Muscle layer of colon (tissue), 2 donors: Measurements from ENCODE around the gene SLC38A3.
"Not testable (repeated sequence)": the region's sequence is repeated elsewhere in the genome, so short reads cannot be mapped to it uniquely, and the experiment has no call there.

Experiments used
- H3K27ac ChIP-seq: one replicate; pipeline ENCODE4 v1.7.0; 2013; ENCODE audit warnings: low read depth, mild to moderate bottlenecking, low read length, moderate library complexity
- H3K27me3 ChIP-seq, 2 donors: one replicate each; pipeline ENCODE4 v1.7.0; 2013; ENCODE audit warnings: low read length in 2 of 2, mild to moderate bottlenecking in 2 of 2; ENCODE audit not compliant: insufficient read depth in 2 of 2, control insufficient read depth in 1 of 2
- H3K36me3 ChIP-seq: one replicate; pipeline ENCODE4 v1.7.0; 2013; ENCODE audit warnings: mild to moderate bottlenecking, low read length; ENCODE audit not compliant: insufficient read depth
- H3K4me1 ChIP-seq: one replicate; pipeline ENCODE4 v1.7.0; 2013; ENCODE audit warnings: mild to moderate bottlenecking, low read length; ENCODE audit not compliant: insufficient read depth
- H3K4me3 ChIP-seq, 2 donors: one replicate each; pipeline ENCODE4 v1.7.0; 2013; ENCODE audit warnings: low read length in 2 of 2, low read depth in 1 of 2, mild to moderate bottlenecking in 1 of 2, moderate library complexity in 1 of 2
- H3K9ac ChIP-seq: one replicate; pipeline ENCODE4 v1.7.0; 2013; ENCODE audit warnings: low read length
- H3K9me3 ChIP-seq: one replicate; pipeline ENCODE4 v1.7.0; 2013; ENCODE audit warnings: mild to moderate bottlenecking, low read length
- donor health status: abdominal sarcoma.
- donor health status: Adenocarcinoma of cecum.

SLC38A3 gene

DNA sequence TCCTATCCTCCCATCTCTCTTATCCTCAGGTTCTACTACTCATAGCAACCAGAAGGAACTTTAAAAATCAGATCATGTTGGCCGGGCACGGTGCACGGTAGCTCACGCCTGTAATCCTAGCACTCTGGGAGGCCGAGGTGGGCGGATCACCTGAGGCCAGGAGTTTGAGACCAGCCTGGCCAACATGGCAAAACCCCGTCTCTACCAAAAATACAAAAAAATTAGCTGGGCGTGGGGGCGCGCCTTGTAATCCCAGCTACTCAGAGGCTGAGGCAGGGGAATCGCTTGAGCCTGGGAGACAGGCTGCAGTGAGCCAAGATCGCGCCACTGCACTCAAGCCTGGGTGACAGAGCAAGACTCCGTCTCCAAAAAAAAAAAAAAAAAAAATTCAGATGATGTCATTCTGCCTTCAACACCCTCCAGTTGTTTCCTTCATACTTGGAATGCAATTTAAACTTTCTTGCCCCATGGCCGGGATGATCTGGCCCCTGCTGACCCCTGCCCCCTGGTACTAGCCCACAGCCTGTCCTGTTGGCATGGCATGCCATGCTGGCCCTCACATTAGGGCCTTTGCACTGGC lies 23.2 kb downstream of the SLC38A3 start:
- not testable (repeated sequence) for H3K36me3 ChIP-seq, H3K9ac ChIP-seq

DNA sequence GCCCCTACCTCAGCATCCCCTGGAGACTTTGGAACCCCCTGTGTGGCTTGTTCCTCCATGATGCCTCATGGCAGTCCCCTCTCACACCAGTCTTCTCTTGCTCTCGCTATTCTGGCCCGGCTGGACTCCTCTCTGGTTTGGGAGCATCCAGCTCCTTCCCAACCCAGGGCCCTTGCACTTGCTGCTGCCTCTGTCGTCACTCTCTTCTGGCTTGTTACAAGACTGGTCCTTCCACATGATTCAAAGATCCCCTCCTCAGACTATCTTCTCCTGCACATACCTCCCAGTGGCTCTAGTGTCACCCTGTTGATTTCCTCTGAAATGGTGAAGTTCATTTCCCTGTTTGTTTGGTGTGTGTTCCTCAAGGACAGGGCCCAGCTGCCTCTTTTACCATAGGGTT lies 24.4 kb downstream of the SLC38A3 start:
- Histone ChIP-seq H3K9me3 (no peaks in the 10 kb centered on the region), H3K9ac (no peak overlapping the region), H3K36me3 (no peaks in the 10 kb centered on the region), H3K4me3 (no peak overlapping the region), H3K27ac (no peak overlapping the region), H3K4me1 (peaks cover 16% of the 10 kb centered on the region), H3K27me3 (no peaks in the 10 kb centered on the region)

More for the DNA sequence above, 23.2 kb downstream of the SLC38A3 start:
- H3K9me3 ChIP-seq, H3K27ac ChIP-seq, H3K27me3 ChIP-seq: not testable (repeated sequence)
- Histone ChIP-seq H3K4me1 (peaks cover 16% of the 10 kb centered on the region), H3K4me3 (peak overlapping the region; percentile 31 to 87)

DNA sequence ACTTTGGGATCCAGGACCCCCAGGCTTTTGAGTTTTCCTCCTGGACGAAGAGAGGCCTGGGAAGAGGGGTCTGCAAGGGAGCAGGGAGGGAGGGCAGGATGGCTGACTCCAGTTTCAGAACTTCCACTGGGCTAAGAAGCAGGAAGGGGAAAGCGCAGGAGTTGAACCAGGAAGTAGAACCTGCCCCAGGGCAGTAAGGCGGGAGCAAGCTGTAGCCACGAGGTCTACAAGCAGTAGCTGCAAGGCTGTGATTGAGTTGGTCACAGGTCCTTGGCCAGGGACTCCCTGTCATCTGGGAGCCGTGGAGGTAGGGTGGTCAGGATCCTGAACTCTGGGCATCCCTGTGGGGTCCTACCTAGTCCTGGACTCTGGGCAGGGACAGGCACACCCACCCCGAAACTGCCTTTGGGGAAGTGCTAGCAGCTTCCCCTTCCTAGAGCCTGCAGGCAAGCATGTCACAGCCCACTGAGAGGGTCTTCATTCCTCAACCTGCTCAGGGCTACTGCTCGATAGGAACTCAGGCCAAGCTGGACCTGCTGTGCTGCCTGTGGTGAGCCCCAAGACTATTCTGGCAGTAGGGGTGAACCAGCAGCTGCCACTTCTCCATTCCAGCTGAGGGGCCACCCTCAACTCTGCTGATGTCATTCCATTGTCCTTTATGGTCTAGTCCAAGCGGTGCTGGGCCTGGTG lies 25.2 kb downstream of the SLC38A3 start:
- Histone ChIP-seq H3K4me3 (no peak overlapping the region), H3K4me1 (peaks cover 23% of the 10 kb centered on the region), H3K9ac (no peak overlapping the region), H3K9me3 (no peaks in the 10 kb centered on the region), H3K27ac (no peak overlapping the region), H3K36me3 (no peaks in the 10 kb centered on the region), H3K27me3 (no peaks in the 10 kb centered on the region)

DNA sequence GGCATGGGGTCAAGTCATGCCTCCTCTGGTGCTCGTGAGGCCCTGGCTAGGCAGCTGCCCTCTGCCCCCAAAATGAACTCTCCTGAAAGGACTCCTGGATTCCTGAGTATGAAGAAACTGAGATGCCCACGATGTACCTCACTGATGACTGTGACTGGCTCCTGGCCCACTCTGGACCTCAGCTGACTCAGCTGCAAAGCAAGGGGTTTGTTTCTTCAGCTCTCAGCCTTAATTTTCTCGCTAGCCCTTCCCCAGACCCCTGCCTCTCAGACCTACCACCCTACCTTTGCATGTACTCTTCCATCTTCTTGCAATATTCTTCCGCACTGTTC lies 25.7 kb downstream of the SLC38A3 start:
- H3K36me3 ChIP-seq: no peaks in the 10 kb centered on the region
- no peak overlapping the region for H3K4me3 ChIP-seq
- H3K27ac ChIP-seq: no peak overlapping the region
- H3K27me3 ChIP-seq: no peaks in the 10 kb centered on the region
- H3K9ac ChIP-seq: no peak overlapping the region
- peaks cover 24% of the 10 kb centered on the region for H3K4me1 ChIP-seq
- H3K9me3 ChIP-seq: no peaks in the 10 kb centered on the region

GRCh38 chr3:50231581-50231980 lies 26.5 kb downstream of the SLC38A3 start:
- H3K36me3 ChIP-seq: no peaks in the 10 kb centered on the region

DNA sequence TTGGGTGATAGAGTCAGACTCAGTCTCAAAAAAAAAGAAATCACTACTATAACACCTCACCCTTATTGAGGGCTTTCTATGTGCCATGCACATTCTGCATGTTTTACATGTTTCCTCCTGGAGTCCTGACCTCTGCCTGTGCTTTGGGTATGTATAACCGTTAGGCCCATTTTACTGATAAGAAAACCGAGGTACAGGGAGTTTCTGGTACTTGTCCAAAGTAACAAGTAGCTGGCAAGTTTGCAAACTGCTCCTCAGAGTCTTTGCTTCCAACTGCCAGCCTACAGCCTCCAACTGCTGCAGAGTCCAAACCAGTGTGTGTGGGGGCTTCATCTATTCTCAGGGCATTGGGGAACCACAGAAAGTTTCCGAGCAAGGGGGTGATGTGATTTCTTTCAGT lies 27.2 kb downstream of the SLC38A3 start:
- Histone ChIP-seq H3K9me3 (no peaks in the 10 kb centered on the region), H3K9ac (no peak overlapping the region), H3K27ac (no peak overlapping the region), H3K4me1 (peaks cover 12% of the 10 kb centered on the region), H3K27me3 (no peaks in the 10 kb centered on the region), H3K4me3 (no peak overlapping the region), H3K36me3 (no peaks in the 10 kb centered on the region)

More at GRCh38 chr3:50231581-50231980, 26.5 kb downstream of the SLC38A3 start:
- H3K27ac ChIP-seq: no peak overlapping the region
- no peak overlapping the region for H3K9ac ChIP-seq
- H3K4me3 ChIP-seq: no peak overlapping the region
- H3K4me1 ChIP-seq: peaks cover 17% of the 10 kb centered on the region
- no peaks in the 10 kb centered on the region for H3K9me3 ChIP-seq
- H3K27me3 ChIP-seq: no peaks in the 10 kb centered on the region

- Histone ChIP-seq H3K4me3 (no peak overlapping the region), H3K9me3 (no peaks in the 10 kb centered on the region), H3K4me1 (peaks cover 11% of the 10 kb centered on the region), H3K9ac (no peak overlapping the region), H3K36me3 (no peaks in the 10 kb centered on the region), H3K27me3 (no peaks in the 10 kb centered on the region), H3K27ac (no peak overlapping the region)
Observed at GRCh38 chr3:50233176-50233575, 28.1 kb downstream of the SLC38A3 start.

DNA sequence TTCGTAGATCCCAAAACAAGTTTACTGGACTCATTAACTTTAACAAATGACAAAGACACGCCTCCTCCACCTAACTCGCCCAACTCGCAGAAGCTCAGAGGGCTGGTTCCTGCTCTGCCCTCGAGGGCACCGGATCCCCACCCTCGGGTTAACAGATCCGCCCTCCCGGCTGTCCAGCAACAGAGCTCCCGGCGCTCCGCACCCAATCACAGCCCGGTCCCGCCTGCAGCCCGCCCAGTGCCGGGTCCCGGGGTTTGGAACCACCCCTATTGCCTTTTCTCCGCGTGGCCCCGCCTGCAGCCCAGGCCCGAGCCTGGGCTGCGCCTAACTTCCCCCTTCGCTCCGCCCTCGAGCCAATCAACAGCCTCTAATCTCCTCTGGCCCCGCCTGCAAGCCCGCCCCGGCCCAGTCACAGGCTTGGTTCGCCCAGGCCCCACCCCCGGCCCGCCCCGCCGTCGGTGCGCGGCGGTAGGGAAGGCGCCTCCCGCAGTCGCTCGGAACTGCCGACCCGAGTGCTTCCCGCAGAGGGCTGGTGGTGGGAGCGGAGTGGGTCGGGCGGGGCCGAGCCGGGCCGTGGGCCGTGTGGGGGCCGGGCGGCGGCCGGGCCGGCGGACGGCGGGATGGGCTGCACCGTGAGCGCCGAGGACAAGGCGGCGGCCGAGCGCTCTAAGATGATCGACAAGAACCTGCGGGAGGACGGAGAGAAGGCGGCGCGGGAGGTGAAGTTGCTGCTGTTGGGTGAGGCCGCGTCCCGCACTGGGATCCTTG lies 30.8 kb downstream of the SLC38A3 start, which contains the start of gene GNAI2:
Gene GNAI2 (plus strand): TSS at position 489 of the 768 bp plus-strand sequence. CDS start 132 bp downstream, at position 621.
- Histone ChIP-seq H3K9ac (peak within 1 kb of the TSS; percentile 98), H3K4me1 (peaks cover 37% of the 10 kb centered on the region)

GRCh38 chr3:50236484-50237132 lies 31.5 kb downstream of the SLC38A3 start:
- H3K9me3 ChIP-seq: no peaks in the 10 kb centered on the region
- no peaks in the 10 kb centered on the region for H3K27me3 ChIP-seq
- peak overlapping the region; percentile 98 for H3K9ac ChIP-seq
- H3K4me1 ChIP-seq: peaks cover 44% of the 10 kb centered on the region
- H3K36me3 ChIP-seq: peaks cover 4% of the 10 kb centered on the region
- H3K4me3 ChIP-seq: peak overlapping the region; percentile 62 to 96
- H3K27ac ChIP-seq: peak overlapping the region; percentile 91

More for the DNA sequence above, 30.8 kb downstream of the SLC38A3 start, which contains the start of gene GNAI2:
- Histone ChIP-seq H3K27me3 (no peaks in the 10 kb centered on the region), H3K9me3 (no peaks in the 10 kb centered on the region), H3K4me3 (peak within 1 kb of the TSS; percentile 62 to 96), H3K36me3 (peaks cover 4% of the 10 kb centered on the region), H3K27ac (peak within 1 kb of the TSS; percentile 91)

GRCh38 chr3:50237133-50237651 lies 32.1 kb downstream of the SLC38A3 start:
- no peaks in the 10 kb centered on the region for H3K27me3 ChIP-seq
- H3K36me3 ChIP-seq: peaks cover 4% of the 10 kb centered on the region
- H3K9ac ChIP-seq: peak overlapping the region; percentile 98
- no peaks in the 10 kb centered on the region for H3K9me3 ChIP-seq
- peak overlapping the region; percentile 91 for H3K27ac ChIP-seq
- peaks cover 50% of the 10 kb centered on the region for H3K4me1 ChIP-seq
- H3K4me3 ChIP-seq: peak overlapping the region; percentile 62 to 96
